AG20443 (cell line): ENCODE data around the gene RCBTB1.
"Not testable (repeated sequence)": the region's sequence is repeated elsewhere in the genome, so short reads cannot be mapped to it uniquely, and the experiment has no call there.

ENCODE experiments used
- DNase-seq: peaks from one replicate; pipeline ENCODE4 v3.0.0; 2012; ENCODE audit warnings: low spot score, mixed read lengths

RCBTB1 gene

DNA sequence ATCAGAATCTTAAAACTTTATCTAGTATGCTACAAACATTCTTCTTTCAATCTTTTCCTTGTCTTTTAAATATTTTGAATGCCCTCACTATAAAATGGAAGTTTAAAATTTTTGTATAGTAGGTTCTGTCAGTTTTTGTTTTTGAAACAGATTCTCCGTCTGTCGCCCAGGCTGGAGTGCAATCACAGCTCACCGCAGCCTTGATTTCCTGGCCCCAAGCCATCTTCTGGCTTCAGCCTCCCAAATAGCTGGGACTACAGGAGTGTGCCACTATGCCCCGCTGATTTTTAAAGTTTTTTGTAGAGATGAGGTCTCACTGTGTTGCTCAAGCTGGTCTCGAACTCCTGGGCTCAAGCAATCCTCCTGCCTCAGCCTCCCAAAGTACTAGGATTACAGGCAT is 68.9 kb downstream of the RCBTB1 start:
- DNase-seq, result no peak

DNA sequence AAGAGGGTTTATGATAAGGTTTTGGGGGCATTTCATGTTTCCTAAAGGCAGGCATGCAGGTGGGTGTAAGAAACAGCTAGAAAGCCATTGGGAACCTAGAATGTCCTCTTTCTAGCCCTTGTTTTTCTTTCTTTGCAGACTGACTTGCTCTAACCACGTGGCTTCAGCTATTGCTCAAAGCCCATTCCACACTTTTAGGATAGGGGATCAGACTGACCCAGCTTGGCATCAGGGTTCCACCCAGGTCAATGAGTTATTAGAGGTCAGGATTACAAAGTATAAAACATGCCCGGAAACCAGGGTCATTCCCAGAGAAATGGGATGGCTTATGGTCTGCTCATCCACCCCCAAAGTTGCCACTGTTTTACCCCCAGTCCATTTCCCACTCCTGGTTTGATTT is 72.8 kb downstream of the RCBTB1 start:
- DNase-seq, result no peak

DNA sequence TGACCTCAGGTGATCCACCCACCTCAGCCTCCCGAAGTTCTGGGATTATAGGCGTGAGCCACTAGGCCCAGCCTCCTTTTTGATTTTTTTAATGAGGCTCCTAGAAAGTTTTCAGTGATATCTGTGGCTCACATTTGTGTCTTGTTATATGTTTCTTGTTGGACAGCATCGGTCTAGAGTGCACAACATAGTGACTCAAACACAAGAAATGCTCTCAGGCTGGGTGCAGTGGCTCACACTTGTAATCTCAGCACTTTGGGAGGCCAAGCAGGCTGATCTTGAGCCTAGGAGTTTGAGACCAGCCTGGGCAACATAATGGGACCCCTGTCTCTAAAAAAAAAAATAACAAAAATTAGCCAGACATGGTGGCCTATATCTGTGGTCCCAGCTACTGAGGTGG is 81.4 kb downstream of the RCBTB1 start:
- DNase-seq, result peak; percentile 26

DNA sequence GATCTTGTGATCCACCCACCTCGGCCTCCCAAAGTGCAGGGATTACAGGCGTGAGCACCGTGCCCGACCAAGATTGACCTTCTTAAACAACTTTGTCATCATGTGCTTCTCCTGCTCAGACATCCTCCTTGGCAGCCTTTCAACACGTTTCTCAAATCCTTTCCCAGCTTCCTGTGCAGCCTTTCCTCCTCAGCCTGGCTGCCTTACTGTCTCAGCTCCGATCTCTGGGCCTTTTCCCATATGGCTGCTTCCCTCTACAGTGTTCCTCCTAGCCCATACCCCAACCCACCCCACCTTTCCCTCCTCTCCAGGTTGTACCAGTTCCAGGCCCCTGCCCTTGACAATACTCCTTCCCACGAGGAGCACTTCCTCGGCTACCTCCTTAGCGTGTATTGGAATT is 82.4 kb downstream of the RCBTB1 start:
- DNase-seq, result peak; percentile 41

- peak; percentile 72 for DNase-seq
These were observed 85.3 kb downstream of the RCBTB1 start for GRCh38 chr13:49499889-49500660.

DNA sequence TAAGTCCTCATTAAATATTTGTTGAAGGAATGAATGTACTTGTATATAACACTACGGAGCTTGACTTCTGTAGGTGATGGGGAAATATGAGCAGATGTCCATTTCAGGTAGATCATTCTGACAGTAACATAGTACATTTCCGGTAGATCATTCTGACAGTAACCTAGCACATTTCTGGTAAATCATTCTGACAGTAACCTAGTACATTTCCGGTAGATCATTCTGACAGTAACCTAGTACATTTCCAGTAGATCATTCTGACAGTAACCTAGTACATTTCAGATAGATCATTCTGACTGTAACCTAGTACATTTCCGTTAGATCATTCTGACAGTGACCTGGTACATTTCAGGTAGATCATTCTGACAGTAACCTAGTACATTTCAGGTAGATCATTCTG is 87.2 kb downstream of the RCBTB1 start:
- no peak for DNase-seq

GRCh38 chr13:49497272-49497671 is 88.1 kb downstream of the RCBTB1 start:
- no peak for DNase-seq

DNA sequence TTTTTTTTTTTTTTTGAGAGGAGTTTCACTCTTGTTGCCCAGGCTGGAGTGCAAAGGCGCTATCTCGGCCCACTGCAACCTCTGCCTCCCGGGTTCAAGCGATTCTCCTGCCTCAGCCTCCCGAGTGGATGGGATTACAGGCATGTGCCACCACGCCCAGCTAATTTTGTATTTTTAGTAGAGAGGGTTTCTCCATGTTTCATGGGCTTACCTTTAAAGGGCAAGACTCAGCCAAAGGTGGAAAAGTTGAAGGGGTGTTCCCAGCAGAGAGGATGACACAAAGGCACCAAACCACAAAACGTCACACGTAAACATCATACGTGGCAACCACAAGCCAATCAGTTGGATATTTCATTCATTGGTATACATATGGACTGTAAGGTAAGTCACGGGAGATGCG is 88.5 kb downstream of the RCBTB1 start:
- not testable (repeated sequence) for DNase-seq

DNA sequence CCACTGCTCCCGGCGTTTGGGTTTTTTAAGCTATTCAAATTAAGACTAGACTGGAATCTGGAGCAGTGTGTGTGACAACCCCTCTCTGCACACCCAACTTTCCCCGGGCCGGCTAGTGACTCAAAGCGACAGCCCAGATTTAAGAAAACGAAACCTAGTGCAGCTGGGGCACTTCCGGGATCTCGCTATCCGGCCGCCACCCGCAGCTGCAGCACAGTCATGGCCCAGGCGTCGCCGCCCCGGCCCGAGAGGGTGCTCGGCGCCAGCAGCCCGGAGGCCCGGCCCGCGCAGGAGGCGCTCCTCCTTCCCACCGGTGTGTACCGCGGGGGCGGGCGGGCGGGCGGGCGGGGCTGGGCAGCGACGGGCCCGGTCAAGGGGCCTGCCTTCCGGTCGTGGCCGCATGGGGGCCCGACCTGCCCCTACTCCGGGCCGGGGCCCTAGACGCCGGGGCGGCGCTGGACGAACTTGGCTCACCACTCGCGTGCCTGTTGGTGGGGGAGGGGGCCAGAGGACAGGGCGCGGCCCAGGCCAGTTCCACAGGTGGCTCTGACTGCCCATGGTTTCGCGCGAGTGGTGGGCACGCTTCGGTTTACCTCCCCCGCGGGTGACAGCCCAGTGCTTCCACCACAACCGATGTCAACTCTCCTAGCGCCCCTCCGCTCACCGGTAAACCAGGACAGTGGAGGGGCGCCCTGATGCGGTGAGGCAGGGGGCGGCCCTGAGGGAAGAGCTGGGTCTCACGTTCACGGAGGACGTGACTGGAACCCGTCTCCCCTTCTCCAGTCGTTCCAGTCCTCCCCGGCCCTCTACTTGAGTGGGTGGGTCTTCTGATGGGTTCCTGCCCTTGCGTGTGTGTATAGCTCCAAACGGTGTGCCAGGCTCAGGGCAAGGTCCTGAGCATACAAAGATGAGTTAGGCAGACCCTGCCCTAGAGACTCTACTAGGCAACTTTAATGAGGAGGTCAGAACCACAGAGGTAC is 89.3 kb downstream of the RCBTB1 start, which contains the start of gene PHF11:
Gene PHF11, plus strand, starts transcription at position 171 of the 980 bp plus-strand sequence. Its CDS starts 49 bp downstream, at position 220.
- peak; percentile 86 for DNase-seq

GRCh38 chr13:49494645-49495044 is 90.7 kb downstream of the RCBTB1 start:
- no peak for DNase-seq

DNA sequence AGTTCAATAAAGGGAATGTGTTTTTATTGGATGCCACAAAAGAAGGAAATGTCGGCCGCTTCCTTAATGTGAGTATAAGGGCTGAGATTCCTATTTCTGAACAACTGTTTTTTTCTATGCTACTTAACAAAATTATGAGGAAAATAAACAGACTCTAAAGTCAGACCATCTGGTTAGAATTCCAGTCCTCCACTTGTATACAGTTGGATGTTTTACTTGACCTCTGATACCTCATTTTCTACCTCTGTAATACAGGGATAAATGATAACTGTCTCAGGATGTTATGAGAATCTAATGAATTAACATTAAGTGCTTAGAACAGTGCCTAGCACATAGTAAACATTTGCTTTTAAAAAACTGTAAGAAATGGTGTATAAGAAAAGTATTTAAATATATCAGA is 96.8 kb downstream of the RCBTB1 start:
- no peak for DNase-seq
